Activated naive CD4-positive, alpha-beta T cell treated with anti-CD3 and anti-CD28 coated beads for 36 hours (primary cell): ENCODE data around the gene CUX1. TPM values are rescaled to one million over a fixed set of nuclear protein-coding genes. Genes with fewer than 3 reads are reported as not detected.
A peak's percentile ranks its signal among the peaks of the same experiment; 100 is the strongest.

Experiments used
- CTCF ChIA-PET: fragments of 350-600 bp; sonication (Branson Sonifier 250); formaldehyde crosslinking; loops from one replicate; lab custom pipeline; 2021; ENCODE audit warnings: antibody characterized with exemption; lab: Charles Lee
- DNase-seq: peaks from one replicate; pipeline ENCODE4 v3.0.0-alpha.2; 2020
- H3K27ac Mint-ChIP-seq: one replicate; pipeline ENCODE4 v1.8.0; 2021; ENCODE audit warnings: mild to moderate bottlenecking, mixed read lengths
- H3K27me3 Mint-ChIP-seq: one replicate; pipeline ENCODE4 v1.8.0; 2021; ENCODE audit warnings: low read depth, mixed read lengths
- H3K36me3 Mint-ChIP-seq: one replicate; pipeline ENCODE4 v1.8.0; 2021; ENCODE audit warnings: low read depth, mixed read lengths
- H3K4me1 Mint-ChIP-seq: one replicate; pipeline ENCODE4 v1.8.0; 2021; ENCODE audit warnings: low read depth, mixed read lengths
- H3K4me3 Mint-ChIP-seq: one replicate; pipeline ENCODE4 v1.8.0; 2021; ENCODE audit warnings: mild to moderate bottlenecking, moderate library complexity, mixed read lengths
- H3K9me3 Mint-ChIP-seq: one replicate; pipeline ENCODE4 v1.8.0; 2021; ENCODE audit warnings: mixed read lengths
- intact Hi-C: fragments of 100-400 bp; cut with micrococcal nuclease; formaldehyde crosslinking; loops from one replicate; pipeline ENCODE4 v1.15.1; 2023
- total RNA-seq, 2 experiments: library from RNA; stranded (reverse); gene quantifications; one replicate each; pipeline ENCODE4 v1.2.3, GENCODE V29; 2021

CUX1 gene
- total RNA-seq, 2 experiments from 2014 or later = 22.2 to 25.5 TPM

- CTCF ChIA-PET = interaction anchor here (0.6 kb wide), 1 partner anchor 46 kb away, joined by 3 read pairs; no protein-coding TSS in a partner anchor
- Mint-ChIP-seq H3K27me3 (no peaks in the 10 kb centered on the region), H3K36me3 (no peaks in the 10 kb centered on the region), H3K9me3 (no peaks in the 10 kb centered on the region), H3K4me3 (no peak overlapping the region), H3K27ac (no peak overlapping the region), H3K4me1 (peaks cover 7% of the 10 kb centered on the region)
- no peak for DNase-seq
- intact Hi-C loops = no loop called here
These were observed 486.4 kb downstream of the CUX1 start for GRCh38 chr7:102303669-102304422.

DNA sequence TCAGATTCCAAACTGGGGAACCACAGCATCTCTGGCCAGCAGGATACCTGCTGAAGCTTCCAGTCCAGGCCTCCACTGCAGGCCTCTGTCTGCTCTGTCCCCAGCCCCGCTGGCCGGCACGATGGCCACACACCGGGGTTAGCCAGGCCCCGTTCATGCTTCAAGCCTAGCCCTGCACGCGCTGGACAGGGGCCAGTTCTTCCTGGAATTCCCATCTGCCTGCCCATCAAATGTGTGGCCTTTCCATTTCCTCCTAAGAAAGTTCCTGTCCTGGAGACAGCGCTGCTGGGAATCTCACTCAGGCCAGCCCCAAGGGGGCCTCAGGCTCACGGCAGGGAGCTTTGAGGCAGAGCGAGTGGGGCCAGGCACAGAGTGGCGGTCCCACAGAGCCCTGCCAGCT is 487.2 kb downstream of the CUX1 start:
- no peaks in the 10 kb centered on the region for H3K27me3 Mint-ChIP-seq
- DNase-seq = no peak
- no peaks in the 10 kb centered on the region for H3K9me3 Mint-ChIP-seq
- intact Hi-C loops = no loop called here
- peaks cover 7% of the 10 kb centered on the region for H3K4me1 Mint-ChIP-seq
- no peak overlapping the region for H3K27ac Mint-ChIP-seq
- no peaks in the 10 kb centered on the region for H3K36me3 Mint-ChIP-seq
- CTCF ChIA-PET = no interaction called here
- H3K4me3 Mint-ChIP-seq = no peak overlapping the region

GRCh38 chr7:102305414-102306268 is 488.2 kb downstream of the CUX1 start:
- Mint-ChIP-seq H3K4me3 (no peak overlapping the region), H3K36me3 (no peaks in the 10 kb centered on the region), H3K27me3 (no peaks in the 10 kb centered on the region), H3K27ac (no peak overlapping the region), H3K9me3 (no peaks in the 10 kb centered on the region), H3K4me1 (peaks cover 7% of the 10 kb centered on the region)
- intact Hi-C loops = no loop called here
- CTCF ChIA-PET = interaction anchor here (0.6 kb wide), 1 partner anchor 99 kb away, joined by 3 read pairs; no protein-coding TSS in a partner anchor
- DNase-seq = no peak

DNA sequence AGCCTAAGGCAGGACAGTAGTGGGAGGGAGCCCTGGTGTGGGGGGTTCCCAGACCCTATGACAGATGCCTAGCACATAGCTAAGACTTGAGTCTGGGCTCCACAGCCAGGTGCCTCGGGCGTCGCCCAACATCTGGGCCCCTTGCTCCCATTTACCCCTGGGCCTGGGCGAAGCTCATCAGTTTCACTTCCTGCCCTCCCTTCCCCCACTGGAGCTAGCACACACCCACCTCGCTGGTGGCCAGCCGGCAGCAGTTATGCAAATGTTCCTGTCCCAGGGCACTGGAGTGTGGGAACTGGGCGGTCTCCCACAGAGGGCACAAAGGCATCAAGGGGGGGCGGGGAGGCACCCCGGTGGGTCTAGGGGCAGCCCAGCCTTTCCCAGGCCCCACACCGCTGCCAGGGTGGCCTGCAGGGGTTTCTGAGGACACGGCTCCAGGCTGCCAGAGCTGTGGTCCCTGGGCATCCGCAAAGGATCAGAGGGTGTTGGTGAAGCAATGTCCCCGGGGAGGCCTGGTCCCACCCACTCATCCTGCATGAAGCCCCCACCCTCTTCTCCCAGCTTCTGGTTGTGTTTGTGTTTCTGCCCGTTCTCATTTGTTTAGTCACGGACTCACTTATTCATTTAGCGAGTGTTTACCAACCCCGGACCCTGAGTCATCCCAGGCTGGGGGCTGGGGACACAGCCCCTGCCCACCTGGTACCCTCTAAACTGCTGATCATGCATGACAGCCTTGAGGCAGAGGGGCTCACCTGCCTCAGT is 489.7 kb downstream of the CUX1 start:
- intact Hi-C loops = no loop called here
- DNase-seq = peak; percentile 45
- Mint-ChIP-seq H3K9me3 (no peaks in the 10 kb centered on the region), H3K27ac (no peak overlapping the region), H3K4me3 (no peak overlapping the region), H3K36me3 (no peaks in the 10 kb centered on the region), H3K27me3 (no peaks in the 10 kb centered on the region), H3K4me1 (peaks cover 7% of the 10 kb centered on the region)
- CTCF ChIA-PET = interaction anchor here (0.6 kb wide), 2 partner anchors 86 to 202 kb away, joined by 3 read pairs; no protein-coding TSS in a partner anchor

DNA sequence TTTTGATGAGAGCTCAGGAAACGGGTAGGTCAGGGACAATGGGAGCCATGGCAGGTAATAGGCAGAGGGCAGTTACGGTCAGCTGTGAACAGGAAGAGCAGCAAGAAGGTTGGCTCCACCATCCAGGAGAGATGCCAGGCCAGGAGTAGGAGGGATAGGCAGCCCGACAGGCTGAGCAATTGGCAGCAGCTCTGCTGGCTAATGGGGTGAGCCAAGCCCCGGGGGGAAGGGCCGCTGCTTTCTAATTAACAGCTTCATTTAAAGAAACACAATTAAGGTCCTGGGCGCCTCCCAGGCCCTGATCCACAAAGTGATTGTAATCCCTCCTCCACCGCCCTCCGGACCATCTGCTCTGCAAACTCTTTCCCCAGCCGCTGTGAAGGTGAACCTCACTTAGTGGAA is 493.0 kb downstream of the CUX1 start:
- peaks cover 7% of the 10 kb centered on the region for H3K4me1 Mint-ChIP-seq
- no peaks in the 10 kb centered on the region for H3K27me3 Mint-ChIP-seq
- CTCF ChIA-PET = no interaction called here
- DNase-seq = no peak
- H3K4me3 Mint-ChIP-seq = no peak overlapping the region
- intact Hi-C loops = no loop called here
- no peak overlapping the region for H3K27ac Mint-ChIP-seq
- H3K9me3 Mint-ChIP-seq = no peaks in the 10 kb centered on the region
- no peaks in the 10 kb centered on the region for H3K36me3 Mint-ChIP-seq

DNA sequence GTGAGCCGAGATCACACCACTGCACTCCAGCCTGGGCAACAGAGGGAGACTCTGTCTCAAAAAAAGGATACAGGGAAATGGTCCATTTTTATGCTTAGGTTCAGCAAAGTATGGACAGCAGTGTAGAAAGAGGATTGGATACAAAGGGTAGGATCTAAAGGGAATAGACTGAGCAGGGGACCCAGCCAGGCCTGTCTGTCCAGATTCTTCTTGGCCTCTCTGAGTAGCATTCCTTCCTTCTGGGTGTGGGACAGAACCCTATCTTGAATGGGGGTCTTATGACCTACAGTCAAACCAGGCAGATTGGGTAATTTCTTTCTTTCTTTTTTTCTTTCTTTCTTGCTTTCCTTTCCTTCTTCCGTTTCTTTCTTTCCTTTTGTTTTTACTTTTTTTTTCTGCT is 494.9 kb downstream of the CUX1 start:
- CTCF ChIA-PET = no interaction called here
- Mint-ChIP-seq H3K27me3 (no peaks in the 10 kb centered on the region), H3K4me1 (peaks cover 2% of the 10 kb centered on the region), H3K9me3 (no peaks in the 10 kb centered on the region), H3K36me3 (no peaks in the 10 kb centered on the region), H3K27ac (no peak overlapping the region), H3K4me3 (no peak overlapping the region)
- intact Hi-C loops = no loop called here
- no peak for DNase-seq

DNA sequence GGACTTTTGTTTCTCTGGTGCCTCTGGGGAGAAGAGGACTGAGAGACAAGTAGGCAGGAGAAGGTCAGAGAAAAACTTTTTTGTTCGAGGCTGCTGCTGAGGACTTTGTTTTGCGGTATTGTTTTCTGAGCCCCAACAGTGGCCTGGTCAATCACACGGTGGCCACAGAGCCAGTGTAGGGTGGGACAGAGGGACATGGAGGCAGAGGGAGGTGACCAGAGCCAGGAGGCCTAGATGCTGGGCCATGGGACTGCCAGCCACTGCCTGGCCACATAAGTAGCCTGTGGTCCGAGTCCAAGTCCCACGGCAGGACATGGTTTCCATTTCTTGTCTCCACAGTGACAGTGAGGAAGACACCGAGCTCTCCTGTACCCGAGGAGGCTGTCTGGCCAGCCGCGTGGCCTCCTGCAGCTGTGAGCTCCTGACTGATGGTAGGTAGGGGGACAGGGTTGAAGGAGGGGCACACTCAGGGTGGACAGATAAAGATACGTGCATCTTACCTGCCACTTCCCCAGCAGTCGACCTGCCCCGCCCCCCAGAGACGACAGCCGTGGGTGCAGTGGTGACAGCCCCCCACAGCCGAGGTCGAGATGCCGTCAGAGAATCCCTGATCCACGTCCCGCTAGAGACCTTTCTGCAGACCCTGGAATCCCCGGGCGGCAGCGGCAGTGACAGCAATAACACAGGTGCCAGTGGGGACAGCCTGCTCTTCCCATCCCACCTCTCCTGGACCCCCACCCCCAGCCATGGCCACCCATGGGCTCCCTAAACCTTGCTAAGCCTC is 496.8 kb downstream of the CUX1 start:
- no peak overlapping the region for H3K27ac Mint-ChIP-seq
- no peak for DNase-seq
- H3K9me3 Mint-ChIP-seq = no peaks in the 10 kb centered on the region
- H3K36me3 Mint-ChIP-seq = no peaks in the 10 kb centered on the region
- CTCF ChIA-PET = interaction anchor here (0.6 kb wide), 1 partner anchor 38 kb away, joined by 3 read pairs; no protein-coding TSS in a partner anchor
- no peak overlapping the region for H3K4me3 Mint-ChIP-seq
- intact Hi-C loops = no loop called here
- no peaks in the 10 kb centered on the region for H3K27me3 Mint-ChIP-seq
- no peaks in the 10 kb centered on the region for H3K4me1 Mint-ChIP-seq

- CTCF ChIA-PET = no interaction called here
- no peaks in the 10 kb centered on the region for H3K36me3 Mint-ChIP-seq
These were observed 500.0 kb downstream of the CUX1 start for GRCh38 chr7:102317231-102318059.

DNA sequence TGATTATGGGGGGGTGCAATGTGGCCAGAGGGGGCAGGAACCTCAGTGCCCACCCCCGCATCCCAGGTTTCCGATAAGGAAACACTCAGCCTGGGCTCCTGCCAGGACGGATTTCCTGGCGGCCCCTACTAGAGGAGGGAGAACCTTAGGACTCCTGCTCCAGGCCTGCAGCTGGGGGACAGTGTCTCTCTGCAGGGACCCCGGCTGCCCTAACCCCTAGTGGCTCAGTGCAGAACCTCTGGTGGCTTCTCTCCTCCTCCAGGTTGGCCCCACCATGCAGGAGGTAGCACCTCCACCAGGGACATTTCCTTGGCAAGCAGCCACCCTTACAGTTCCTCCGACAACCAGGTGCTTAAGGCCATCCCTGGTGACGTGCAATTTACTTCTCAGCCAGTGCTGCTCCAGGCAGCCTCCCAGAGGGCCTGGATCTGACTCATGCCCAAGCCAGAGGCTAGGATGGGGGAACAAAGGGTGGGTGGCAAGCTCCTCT is 501.1 kb downstream of the CUX1 start:
- no peak for DNase-seq
- no peak overlapping the region for H3K27ac Mint-ChIP-seq
- CTCF ChIA-PET = no interaction called here
- no peaks in the 10 kb centered on the region for H3K36me3 Mint-ChIP-seq
- no peaks in the 10 kb centered on the region for H3K27me3 Mint-ChIP-seq
- no peaks in the 10 kb centered on the region for H3K4me1 Mint-ChIP-seq
- no peaks in the 10 kb centered on the region for H3K9me3 Mint-ChIP-seq
- intact Hi-C loops = no loop called here
- no peak overlapping the region for H3K4me3 Mint-ChIP-seq

More at GRCh38 chr7:102317231-102318059, 500.0 kb downstream of the CUX1 start:
- Mint-ChIP-seq H3K27ac (no peak overlapping the region), H3K9me3 (no peaks in the 10 kb centered on the region), H3K27me3 (no peaks in the 10 kb centered on the region), H3K4me3 (no peak overlapping the region), H3K4me1 (no peaks in the 10 kb centered on the region)
- intact Hi-C loops = no loop called here
- DNase-seq = no peak

GRCh38 chr7:102319671-102320070 is 502.2 kb downstream of the CUX1 start:
- intact Hi-C loops = no loop called here
- no peak overlapping the region for H3K4me3 Mint-ChIP-seq
- CTCF ChIA-PET = no interaction called here
- H3K27ac Mint-ChIP-seq = no peak overlapping the region
- H3K27me3 Mint-ChIP-seq = no peaks in the 10 kb centered on the region
- no peaks in the 10 kb centered on the region for H3K36me3 Mint-ChIP-seq
- no peaks in the 10 kb centered on the region for H3K4me1 Mint-ChIP-seq
- H3K9me3 Mint-ChIP-seq = no peaks in the 10 kb centered on the region
- no peak for DNase-seq

DNA sequence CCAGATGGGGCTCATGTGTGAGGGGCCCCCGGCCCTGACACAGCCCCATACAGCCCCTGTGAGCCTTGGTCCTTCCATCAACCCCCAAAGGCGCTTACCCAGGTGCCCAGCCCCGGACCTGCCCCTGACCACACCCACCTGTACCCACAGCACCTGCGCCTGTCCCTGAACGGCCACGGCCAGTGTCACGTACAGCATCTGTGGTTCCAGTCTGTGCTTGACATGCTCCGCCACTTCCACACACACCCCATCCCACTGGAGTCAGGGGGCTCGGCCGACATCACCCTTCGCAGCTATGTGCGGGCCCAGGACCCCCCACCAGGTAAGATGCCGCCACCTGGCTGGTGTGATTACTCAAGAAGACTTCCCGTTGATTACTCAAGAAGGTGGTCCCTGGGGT is 502.8 kb downstream of the CUX1 start:
- CTCF ChIA-PET = no interaction called here

More for the DNA sequence above, 502.8 kb downstream of the CUX1 start:
- DNase-seq = no peak
- intact Hi-C loops = no loop called here
- Mint-ChIP-seq H3K4me1 (no peaks in the 10 kb centered on the region), H3K9me3 (no peaks in the 10 kb centered on the region), H3K27me3 (no peaks in the 10 kb centered on the region), H3K4me3 (no peak overlapping the region), H3K36me3 (no peaks in the 10 kb centered on the region), H3K27ac (no peak overlapping the region)
